Lower leg skin (tissue), 4 donors: ENCODE results near the gene ORC5. TPM values are rescaled to one million over a fixed set of nuclear protein-coding genes. Genes with fewer than 3 reads are reported as not detected.
"Not testable (repeated sequence)": the region's sequence is repeated elsewhere in the genome, so short reads cannot be mapped to it uniquely, and the experiment has no call there.

ENCODE experiments used
- DNase-seq, 2 donors: peaks; one replicate each; pipeline ENCODE4 v3.0.0-alpha.2; 2019; ENCODE audit warnings: low spot score in 2 of 2
- H3K4me3 ChIP-seq: fragments of 200-600 bp; sonication (generic); 2 replicates; pipeline ENCODE4 v1.5.1; 2017; ENCODE audit warnings: mild to moderate bottlenecking, low read depth; ENCODE audit not compliant: poor library complexity, severe bottlenecking
- CTCF ChIP-seq, 3 donors: fragments of 450-650 bp; IDR thresholded peaks; one replicate each; pipeline ENCODE4 v1.5.1; 2016; ENCODE audit warnings: antibody characterized with exemption in 3 of 3, mild to moderate bottlenecking in 3 of 3, moderate library complexity in 2 of 3
- POLR2A ChIP-seq, 2 donors: fragments of 450-650 bp; IDR thresholded peaks; one replicate each; pipeline ENCODE4 v1.6.1; 2016 to 2017; ENCODE audit warnings: antibody characterized with exemption in 2 of 2, mild to moderate bottlenecking in 1 of 2, moderate library complexity in 1 of 2
- WGBS, 2 donors: methylation state at CpG; one replicate each; pipeline ENCODE4 v1.1.5; 2018; 5-methylcytosine and 5-hydroxymethylcytosine counted together
- intact Hi-C: fragments of 100-400 bp; cut with DNase I; formaldehyde crosslinking; loops from one replicate; pipeline ENCODE4 v1.15.0; 2023; ENCODE audit warnings: low total_unique reads
- total RNA-seq, 4 donors: library from RNA; depleted of rRNA; stranded (reverse); fragments of >200 nt; gene quantifications; one replicate each; pipeline ENCODE4 v1.1.0, GENCODE V29; 2016

ORC5 gene
- total RNA-seq, 4 donors from 2014 or later: 13.8 to 41.2 (median 16.3) TPM

GRCh38 chr7:104179178-104179577, 28.6 kb downstream of the ORC5 start:
- no peak for DNase-seq
- 94% methylated on average over 2 of the region's 2 CpGs for WGBS, 2 donors
- H3K4me3 ChIP-seq: no peak overlapping the region
- TF ChIP-seq CTCF (IDR thresholded peaks at IDR 0.05) (no peak), POLR2A (IDR thresholded peaks at IDR 0.05) (no peak)
- intact Hi-C loops: loop anchor here (2.0 kb wide), 1 partner anchor 36 kb away; no protein-coding TSS in a partner anchor

GRCh38 chr7:104177565-104178083, 30.2 kb downstream of the ORC5 start:
- not testable (repeated sequence) for DNase-seq, H3K4me3 ChIP-seq
- intact Hi-C loops: loop anchor here (2.0 kb wide), 1 partner anchor 35 kb away; no protein-coding TSS in a partner anchor
- WGBS, 2 donors: 96% methylated on average over 6 of the region's 6 CpGs

- intact Hi-C loops: no loop called here
- no peak for DNase-seq
- 82 to 85% methylated on average over 4 of the region's 4 CpGs for WGBS, 2 donors
- H3K4me3 ChIP-seq: no peak overlapping the region
- TF ChIP-seq CTCF (IDR thresholded peaks at IDR 0.05) (no peak), POLR2A (IDR thresholded peaks at IDR 0.05) (no peak)
These were observed 31.5 kb downstream of the ORC5 start for GRCh38 chr7:104176332-104176731.

- 74 to 78% methylated on average over 2 of the region's 2 CpGs for WGBS, 2 donors
- no peak for DNase-seq
- no peak overlapping the region for H3K4me3 ChIP-seq
- intact Hi-C loops: no loop called here
- TF ChIP-seq POLR2A (IDR thresholded peaks at IDR 0.05): no peak
- no peak for TF ChIP-seq CTCF (IDR thresholded peaks at IDR 0.05)
These were observed 32.3 kb downstream of the ORC5 start for GRCh38 chr7:104175361-104175984.

- no peak for DNase-seq
- H3K4me3 ChIP-seq: no peak overlapping the region
- intact Hi-C loops: no loop called here
- WGBS, 2 donors: 83% methylated on average over 2 of the region's 2 CpGs
- TF ChIP-seq CTCF (IDR thresholded peaks at IDR 0.05) (no peak), POLR2A (IDR thresholded peaks at IDR 0.05) (no peak)
These were observed 33.0 kb downstream of the ORC5 start for GRCh38 chr7:104174798-104175197.

- no peak for DNase-seq
- intact Hi-C loops: no loop called here
- 74 to 76% methylated on average over 6 of the region's 6 CpGs for WGBS, 2 donors
- TF ChIP-seq POLR2A (IDR thresholded peaks at IDR 0.05) (no peak), CTCF (IDR thresholded peaks at IDR 0.05) (no peak)
- no peak overlapping the region for H3K4me3 ChIP-seq
These were observed 45.7 kb downstream of the ORC5 start for GRCh38 chr7:104162081-104162480.
